GM21717 (cell line): ENCODE results near the gene BRICD5.

Experiments
- ATAC-seq: cut with Tn5 transposase; IDR thresholded peaks from one replicate; pipeline ENCODE4 v1.9.1; 2021; ENCODE audit warnings: mild to moderate bottlenecking, moderate library complexity; ENCODE audit not compliant: unreplicated experiment

The BRICD5 gene

GRCh38 chr16:2199621-2200139 is 11.0 kb downstream of the BRICD5 start:
- no peak for ATAC-seq

- ATAC-seq: no peak
Observed at GRCh38 chr16:2199095-2199494, 11.6 kb downstream of the BRICD5 start.

GRCh38 chr16:2198283-2198682 is 12.4 kb downstream of the BRICD5 start:
- ATAC-seq: no peak

GRCh38 chr16:2197765-2198164 is 12.9 kb downstream of the BRICD5 start:
- ATAC-seq: no peak

- no peak for ATAC-seq
Observed at GRCh38 chr16:2196981-2197511, 13.6 kb downstream of the BRICD5 start.

GRCh38 chr16:2196162-2196980 is 14.3 kb downstream of the BRICD5 start, which contains the start of gene CASKIN1:
Gene CASKIN1, minus strand, starts transcription at chr16:2196605. Its CDS starts 173 bp downstream, at chr16:2196432.
- ATAC-seq: no peak

- no peak for ATAC-seq
Observed at GRCh38 chr16:2195322-2196161, 15.1 kb downstream of the BRICD5 start.

GRCh38 chr16:2194852-2195321 is 15.8 kb downstream of the BRICD5 start:
- ATAC-seq: no peak

- ATAC-seq: no peak
Observed at GRCh38 chr16:2194166-2194834, 16.4 kb downstream of the BRICD5 start.

GRCh38 chr16:2191446-2191706 is 19.3 kb downstream of the BRICD5 start:
- no peak for ATAC-seq

- ATAC-seq: no peak
Observed at GRCh38 chr16:2190659-2191445, 19.8 kb downstream of the BRICD5 start.

GRCh38 chr16:2190002-2190658 is 20.5 kb downstream of the BRICD5 start:
- no peak for ATAC-seq

GRCh38 chr16:2189252-2189893 is 21.3 kb downstream of the BRICD5 start:
- ATAC-seq: no peak

GRCh38 chr16:2188395-2188794 is 22.3 kb downstream of the BRICD5 start:
- no peak for ATAC-seq

GRCh38 chr16:2187212-2187611 is 23.5 kb downstream of the BRICD5 start:
- ATAC-seq: no peak

GRCh38 chr16:2186505-2186904 is 24.2 kb downstream of the BRICD5 start:
- ATAC-seq: no peak

GRCh38 chr16:2186064-2186463 is 24.6 kb downstream of the BRICD5 start:
- no peak for ATAC-seq

- no peak for ATAC-seq
Observed at GRCh38 chr16:2184962-2185361, 25.7 kb downstream of the BRICD5 start.

GRCh38 chr16:2184346-2184745 is 26.3 kb downstream of the BRICD5 start:
- no peak for ATAC-seq
